Osteoblast (primary cell): Measurements from ENCODE around the gene TMEM272. TPM values are rescaled to one million over a fixed set of nuclear protein-coding genes. Genes with fewer than 3 reads are reported as not detected.

Source experiments
- DNase-seq: peaks from one replicate; pipeline ENCODE4 v3.0.0; 2011; ENCODE audit warnings: low spot score, mixed read lengths; ENCODE audit not compliant: insufficient read length; ENCODE audit errors: missing footprints
- H2AFZ ChIP-seq: 2 replicates; pipeline ENCODE4 v1.6.0; 2011; ENCODE audit warnings: mild to moderate bottlenecking, low read length
- H3K27ac ChIP-seq: 2 replicates; pipeline ENCODE4 v1.5.1; 2011; ENCODE audit warnings: mild to moderate bottlenecking, low read depth, low read length, moderate library complexity
- H3K27me3 ChIP-seq: 2 replicates; pipeline ENCODE4 v1.6.0; 2012; ENCODE audit warnings: mild to moderate bottlenecking, control low read depth, inconsistent platforms, low read length, moderate library complexity; ENCODE audit not compliant: insufficient read depth
- H3K36me3 ChIP-seq: 2 replicates; pipeline ENCODE4 v1.5.1; 2011; ENCODE audit warnings: mild to moderate bottlenecking, low read length, control low read depth, moderate library complexity; ENCODE audit not compliant: insufficient read depth
- H3K4me1 ChIP-seq: 2 replicates; pipeline ENCODE4 v1.5.1; 2011; ENCODE audit warnings: mild to moderate bottlenecking, low read length, control low read depth, moderate library complexity; ENCODE audit not compliant: insufficient read depth
- H3K4me2 ChIP-seq: 2 replicates; pipeline ENCODE4 v1.6.0; 2011; ENCODE audit warnings: mild to moderate bottlenecking, low read length; ENCODE audit not compliant: insufficient read depth
- H3K4me3 ChIP-seq: fragments of 200-600 bp; sonication (generic); 3 replicates; pipeline ENCODE4 v1.5.1; 2012; ENCODE audit warnings: mild to moderate bottlenecking, low read length, inconsistent platforms; ENCODE audit not compliant: insufficient read depth
- H3K79me2 ChIP-seq: 2 replicates; pipeline ENCODE4 v1.6.0; 2012; ENCODE audit warnings: mild to moderate bottlenecking, low read length, control low read depth, inconsistent platforms; ENCODE audit not compliant: insufficient read depth
- H3K9me3 ChIP-seq: 2 replicates; pipeline ENCODE4 v1.5.1; 2011; ENCODE audit warnings: low read depth, low read length, control low read depth
- H4K20me1 ChIP-seq: 2 replicates; pipeline ENCODE4 v1.6.0; 2012; ENCODE audit warnings: mild to moderate bottlenecking, low read length, control low read depth; ENCODE audit not compliant: insufficient read depth
- CTCF ChIP-seq: IDR thresholded peaks from 2 replicates; pipeline ENCODE4 v1.5.1; 2011; ENCODE audit warnings: mild to moderate bottlenecking, low read depth, low read length, moderate library complexity; ENCODE audit errors: extremely low read depth
- total RNA-seq: library from RNA; depleted of rRNA; stranded (reverse); fragments of >200 nt; gene quantifications from 2 replicates; pipeline ENCODE4 v1.2.3, GENCODE V29; 2012

Gene TMEM272
- total RNA-seq, 1 donor = not detected

DNA sequence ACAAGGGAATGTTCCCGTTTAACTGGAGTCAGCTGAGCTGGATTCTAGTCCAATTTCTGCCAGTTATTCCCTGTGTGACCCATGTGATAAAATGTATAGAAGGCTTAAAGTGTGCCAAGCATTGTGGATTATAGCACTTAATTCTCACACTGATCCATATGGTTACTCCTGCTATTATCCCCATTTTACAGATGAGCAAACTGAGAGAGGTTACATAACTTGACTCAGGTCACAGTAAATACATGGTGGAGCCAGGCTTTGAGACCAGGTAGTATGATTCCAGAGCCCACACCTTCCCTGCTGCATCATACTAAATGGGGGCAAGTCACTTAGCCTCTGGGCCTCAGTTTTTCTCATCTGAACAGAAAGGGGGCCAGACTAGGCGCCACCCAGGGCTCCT is 39.1 kb downstream of the TMEM272 start:
- Histone ChIP-seq H3K79me2 (no peaks in the 10 kb centered on the region), H3K27ac (no peak overlapping the region), H4K20me1 (no peaks in the 10 kb centered on the region), H3K27me3 (no peaks in the 10 kb centered on the region), H3K4me3 (no peak overlapping the region), H3K4me1 (peaks cover 25% of the 10 kb centered on the region), H3K4me2 (no peak overlapping the region), H3K36me3 (no peaks in the 10 kb centered on the region), H2AFZ (no peak overlapping the region), H3K9me3 (no peaks in the 10 kb centered on the region)
- no peak for TF ChIP-seq CTCF
- DNase-seq = no peak

DNA sequence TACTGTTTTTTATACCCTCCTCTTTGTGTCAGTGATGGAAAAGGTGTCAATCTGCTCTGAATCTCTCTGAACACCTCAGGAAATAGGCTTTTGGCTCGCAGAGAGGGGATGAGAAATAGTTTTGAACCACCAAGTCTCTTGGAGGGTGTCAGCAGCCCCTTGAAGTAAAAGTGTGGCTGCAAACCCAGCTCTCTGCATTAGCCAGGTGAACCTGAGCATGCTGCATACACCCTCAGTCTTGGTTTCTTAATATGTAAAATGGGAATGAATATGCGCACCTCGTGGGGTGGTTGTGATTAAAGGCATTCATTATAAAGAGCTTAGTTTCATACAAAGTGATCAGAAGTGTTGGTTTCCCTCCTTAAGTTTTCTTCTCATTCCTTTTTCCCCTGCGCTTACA is 39.7 kb downstream of the TMEM272 start:
- H3K36me3 ChIP-seq = no peaks in the 10 kb centered on the region
- H3K9me3 ChIP-seq = no peaks in the 10 kb centered on the region
- no peak overlapping the region for H3K4me2 ChIP-seq
- no peak overlapping the region for H3K4me3 ChIP-seq
- no peak overlapping the region for H3K27ac ChIP-seq
- DNase-seq = peak; percentile 32
- no peaks in the 10 kb centered on the region for H4K20me1 ChIP-seq
- H3K4me1 ChIP-seq = peaks cover 25% of the 10 kb centered on the region
- H2AFZ ChIP-seq = no peak overlapping the region
- TF ChIP-seq CTCF = no peak
- H3K79me2 ChIP-seq = no peaks in the 10 kb centered on the region
- peaks cover 2% of the 10 kb centered on the region for H3K27me3 ChIP-seq

- Histone ChIP-seq H3K9me3 (no peaks in the 10 kb centered on the region), H2AFZ (peak overlapping the region; percentile 93), H4K20me1 (no peaks in the 10 kb centered on the region), H3K36me3 (no peaks in the 10 kb centered on the region), H3K27ac (peak overlapping the region; percentile 79), H3K4me1 (peaks cover 25% of the 10 kb centered on the region), H3K27me3 (peaks cover 3% of the 10 kb centered on the region), H3K4me2 (peak overlapping the region; percentile 93), H3K79me2 (no peaks in the 10 kb centered on the region), H3K4me3 (peak overlapping the region; percentile 87)
- no peak for TF ChIP-seq CTCF
- peak; percentile 75 for DNase-seq
Observed at GRCh38 chr13:51804295-51805172, 40.4 kb downstream of the TMEM272 start.

- H3K4me1 ChIP-seq = peaks cover 25% of the 10 kb centered on the region
- H3K4me2 ChIP-seq = peak within 1 kb of the TSS; percentile 93
- no peak for TF ChIP-seq CTCF
- DNase-seq = peak; percentile 98
- peak within 1 kb of the TSS; percentile 79 for H3K27ac ChIP-seq
- H2AFZ ChIP-seq = peak within 1 kb of the TSS; percentile 93
- peaks cover 3% of the 10 kb centered on the region for H3K27me3 ChIP-seq
- H3K79me2 ChIP-seq = no peaks in the 10 kb centered on the region
- H4K20me1 ChIP-seq = no peaks in the 10 kb centered on the region
- peak within 1 kb of the TSS; percentile 87 for H3K4me3 ChIP-seq
- no peaks in the 10 kb centered on the region for H3K9me3 ChIP-seq
- H3K36me3 ChIP-seq = no peaks in the 10 kb centered on the region
Observed at GRCh38 chr13:51803422-51804294, 41.3 kb downstream of the TMEM272 start, which contains the start of gene DHRS12. Gene DHRS12, minus strand, starts transcription at chr13:51804163. Its CDS starts 4,504 bp downstream, at chr13:51799659.
